Mesenchymal stem cell (in vitro differentiated cells and primary cell): ENCODE results near the gene C1QB.

Source experiments
- DNase-seq: peaks from one replicate; pipeline ENCODE4 v3.0.0-alpha.2; 2013
- H2AFZ ChIP-seq: one replicate; pipeline ENCODE4 v1.6.1; 2013; ENCODE audit warnings: low read depth, mild to moderate bottlenecking, control low read depth, inconsistent platforms, low read length, moderate library complexity
- H2AK5ac ChIP-seq: 2 replicates; pipeline ENCODE4 v1.6.1; 2013; ENCODE audit warnings: low read length, moderate library complexity, mild to moderate bottlenecking, inconsistent platforms; ENCODE audit not compliant: severe bottlenecking
- H2BK120ac ChIP-seq: one replicate; pipeline ENCODE4 v1.6.1; 2013; ENCODE audit warnings: low read depth, mild to moderate bottlenecking, inconsistent platforms, low read length, moderate library complexity
- H2BK12ac ChIP-seq, 2 experiments: one replicate each; pipeline ENCODE4 v1.6.1; 2013; ENCODE audit warnings: inconsistent platforms in 2 of 2, low read length in 2 of 2, mild to moderate bottlenecking in 2 of 2, moderate library complexity in 2 of 2, control low read depth in 1 of 2
- H2BK15ac ChIP-seq: one replicate; pipeline ENCODE4 v1.6.1; 2013; ENCODE audit warnings: mild to moderate bottlenecking, low read depth, inconsistent platforms; ENCODE audit not compliant: poor library complexity, severe bottlenecking
- H2BK5ac ChIP-seq: 2 replicates; pipeline ENCODE4 v1.6.1; 2013; ENCODE audit warnings: low read depth, mild to moderate bottlenecking, low read length, control low read depth, inconsistent platforms; ENCODE audit not compliant: poor library complexity, severe bottlenecking
- H3K14ac ChIP-seq, 2 experiments: one replicate each; pipeline ENCODE4 v1.6.1; 2013; ENCODE audit warnings: inconsistent platforms in 2 of 2, low read length in 2 of 2, control low read depth in 1 of 2, mild to moderate bottlenecking in 1 of 2, moderate library complexity in 1 of 2
- H3K18ac ChIP-seq, 2 experiments: one replicate each; pipeline ENCODE4 v1.6.1; 2013; ENCODE audit warnings: inconsistent platforms in 2 of 2, low read length in 2 of 2, control low read depth in 1 of 2, low read depth in 1 of 2, mild to moderate bottlenecking in 1 of 2
- H3K23ac ChIP-seq, 2 experiments: one replicate each; pipeline ENCODE4 v1.6.1; 2013; ENCODE audit warnings: inconsistent platforms in 2 of 2, low read length in 2 of 2, mild to moderate bottlenecking in 2 of 2, moderate library complexity in 2 of 2, control low read depth in 1 of 2
- H3K27ac ChIP-seq: 2 replicates; pipeline ENCODE4 v1.5.1; 2013; ENCODE audit warnings: mild to moderate bottlenecking, moderate library complexity, low read length, control low read depth, inconsistent platforms; ENCODE audit not compliant: poor library complexity, severe bottlenecking
- H3K27me3 ChIP-seq, 2 experiments: 2 replicates each; pipeline versions ENCODE4 v1.6.1 to v1.7.0; 2013; ENCODE audit warnings: low read length in 2 of 2, mild to moderate bottlenecking in 2 of 2, moderate library complexity in 2 of 2, control low read depth in 1 of 2, inconsistent platforms in 1 of 2; ENCODE audit not compliant: control insufficient read depth in 1 of 2, insufficient read depth in 1 of 2
- H3K36me3 ChIP-seq, 2 experiments: 2 replicates each; pipeline versions ENCODE4 v1.6.1 to v1.7.0; 2013; ENCODE audit warnings: low read length in 2 of 2, control low read depth in 1 of 2, inconsistent platforms in 1 of 2, low read depth in 1 of 2, mild to moderate bottlenecking in 1 of 2; ENCODE audit not compliant: insufficient read depth in 2 of 2, control insufficient read depth in 1 of 2
- H3K4ac ChIP-seq, 2 experiments: one replicate each; pipeline ENCODE4 v1.6.1; 2013; ENCODE audit warnings: inconsistent platforms in 2 of 2, low read length in 2 of 2, mild to moderate bottlenecking in 2 of 2, moderate library complexity in 2 of 2, control low read depth in 1 of 2, low read depth in 1 of 2
- H3K4me1 ChIP-seq: 2 replicates; pipeline ENCODE4 v1.6.1; 2013; ENCODE audit warnings: low read depth, low read length, control low read depth; ENCODE audit not compliant: control insufficient read depth, insufficient read depth
- H3K4me2 ChIP-seq: 2 replicates; pipeline ENCODE4 v1.6.1; 2013; ENCODE audit warnings: low read length, mild to moderate bottlenecking, inconsistent platforms; ENCODE audit not compliant: poor library complexity, severe bottlenecking
- H3K4me3 ChIP-seq, 2 experiments: 2 replicates each; pipeline versions ENCODE4 v1.5.1 to v1.7.0; 2013; ENCODE audit warnings: low read length in 2 of 2, mild to moderate bottlenecking in 2 of 2, control low read depth in 1 of 2, low read depth in 1 of 2; ENCODE audit not compliant: insufficient read depth in 1 of 2
- H3K79me1 ChIP-seq: replicated peaks from 2 replicates; pipeline ENCODE4 v1.6.1; 2013; ENCODE audit warnings: mild to moderate bottlenecking, control low read depth, low read length, inconsistent platforms; ENCODE audit not compliant: poor library complexity, severe bottlenecking
- H3K9ac ChIP-seq: 2 replicates; pipeline ENCODE4 v1.7.0; 2013; ENCODE audit warnings: mild to moderate bottlenecking, low read length, moderate library complexity
- H3K9me3 ChIP-seq: 2 replicates; pipeline ENCODE4 v1.7.0; 2013; ENCODE audit warnings: mild to moderate bottlenecking, low read length; ENCODE audit not compliant: control insufficient read depth
- H4K8ac ChIP-seq: one replicate; pipeline ENCODE4 v1.6.1; 2013; ENCODE audit warnings: inconsistent platforms, mild to moderate bottlenecking, low read length, moderate library complexity
- H4K91ac ChIP-seq: one replicate; pipeline ENCODE4 v1.6.1; 2013; ENCODE audit warnings: mild to moderate bottlenecking, low read length, inconsistent platforms
- WGBS: methylation state at CpG from one replicate; pipeline ENCODE4 v1.1.7; 2013; ENCODE audit warnings: mixed read lengths; 5-methylcytosine and 5-hydroxymethylcytosine counted together

The C1QB gene

DNA sequence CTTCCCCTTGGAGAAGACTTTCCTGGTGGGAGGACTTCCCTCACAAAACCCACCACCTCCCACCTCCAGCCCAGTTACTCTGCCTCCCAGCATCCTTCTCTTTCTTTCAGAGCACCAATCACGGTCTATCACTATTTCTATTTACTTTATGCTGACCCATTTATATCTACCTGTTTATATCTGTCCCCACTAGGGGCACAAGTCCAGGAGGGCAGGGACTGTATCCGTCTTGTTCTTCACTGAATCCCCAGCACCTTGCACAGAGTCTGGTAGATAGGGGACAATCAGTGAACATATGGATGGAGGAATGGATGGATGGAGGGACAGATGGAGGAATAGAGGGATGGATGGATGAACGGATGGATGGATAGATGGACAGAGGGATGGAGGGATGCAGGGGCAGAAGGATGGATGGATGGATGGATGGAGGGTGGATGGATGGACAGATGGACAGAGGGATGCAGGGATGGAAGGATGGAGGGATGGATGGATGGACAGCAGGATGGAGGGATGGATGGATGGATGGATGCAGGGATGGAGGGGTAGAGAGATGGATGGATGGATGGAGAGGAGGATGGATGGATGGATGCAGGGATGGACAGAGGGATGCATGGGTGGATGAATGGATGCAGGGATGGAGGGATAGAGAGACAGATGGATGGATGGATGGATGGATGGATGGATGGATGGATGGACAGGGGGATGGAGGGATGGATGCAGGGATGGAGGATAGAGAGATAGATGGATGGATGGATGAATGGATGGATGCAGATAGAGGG, 5.5 kb downstream of the C1QB start:
- no peak overlapping the region for H3K9ac ChIP-seq
- H3K79me1 ChIP-seq = no peaks in the 10 kb centered on the region
- no peak overlapping the region for H3K4ac ChIP-seq
- H3K18ac ChIP-seq = no peak overlapping the region
- H2BK5ac ChIP-seq = no peak overlapping the region
- no peak for DNase-seq
- no peak overlapping the region for H3K23ac ChIP-seq
- H3K14ac ChIP-seq = no peak overlapping the region
- peaks cover 80 to 94% of the 10 kb centered on the region in 2 experiments for H3K27me3 ChIP-seq
- no peak overlapping the region for H2AFZ ChIP-seq
- no peak overlapping the region for H4K8ac ChIP-seq
- H3K9me3 ChIP-seq = no peaks in the 10 kb centered on the region
- H3K4me1 ChIP-seq = no peaks in the 10 kb centered on the region
- no peak overlapping the region for H2AK5ac ChIP-seq
- no peaks in the 10 kb centered on the region for H3K36me3 ChIP-seq
- no peak overlapping the region for H2BK15ac ChIP-seq
- H2BK12ac ChIP-seq = no peak overlapping the region
- H3K4me2 ChIP-seq = no peak overlapping the region
- no peak overlapping the region for H2BK120ac ChIP-seq
- no peak overlapping the region for H3K4me3 ChIP-seq
- whole genome bisulfite sequencing = 79% methylated on average over 3 of the region's 3 CpGs
- no peak overlapping the region for H4K91ac ChIP-seq
- no peak overlapping the region for H3K27ac ChIP-seq

DNA sequence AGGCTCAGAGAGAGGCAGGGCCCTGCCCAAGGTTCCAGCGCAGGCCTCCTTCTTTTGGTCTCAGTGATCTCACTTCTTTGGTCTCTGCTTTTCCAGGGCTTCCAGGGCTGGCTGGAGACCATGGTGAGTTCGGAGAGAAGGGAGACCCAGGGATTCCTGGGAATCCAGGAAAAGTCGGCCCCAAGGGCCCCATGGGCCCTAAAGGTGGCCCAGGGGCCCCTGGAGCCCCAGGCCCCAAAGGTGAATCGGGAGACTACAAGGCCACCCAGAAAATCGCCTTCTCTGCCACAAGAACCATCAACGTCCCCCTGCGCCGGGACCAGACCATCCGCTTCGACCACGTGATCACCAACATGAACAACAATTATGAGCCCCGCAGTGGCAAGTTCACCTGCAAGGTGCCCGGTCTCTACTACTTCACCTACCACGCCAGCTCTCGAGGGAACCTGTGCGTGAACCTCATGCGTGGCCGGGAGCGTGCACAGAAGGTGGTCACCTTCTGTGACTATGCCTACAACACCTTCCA, 7.7 kb downstream of the C1QB start:
- Histone ChIP-seq H4K91ac (no peak overlapping the region), H2BK12ac (no peak overlapping the region), H3K27ac (no peak overlapping the region), H3K9ac (no peak overlapping the region), H3K4me1 (no peaks in the 10 kb centered on the region), H3K14ac (peak overlapping the region in 1 of 2 experiments; percentile 29), H2AFZ (no peak overlapping the region), H2BK120ac (no peak overlapping the region), H3K4me2 (no peak overlapping the region), H4K8ac (no peak overlapping the region), H3K79me1 (no peaks in the 10 kb centered on the region), H2AK5ac (no peak overlapping the region), H3K4me3 (no peak overlapping the region), H2BK15ac (no peak overlapping the region), H3K27me3 (peaks cover 58 to 93% of the 10 kb centered on the region in 2 experiments), H3K23ac (no peak overlapping the region), H2BK5ac (no peak overlapping the region), H3K9me3 (no peaks in the 10 kb centered on the region), H3K18ac (no peak overlapping the region), H3K36me3 (no peaks in the 10 kb centered on the region), H3K4ac (no peak overlapping the region)
- no peak for DNase-seq
- WGBS = 87% methylated on average over 19 of the region's 19 CpGs

GRCh38 chr1:22661880-22662279, 8.8 kb downstream of the C1QB start:
- Histone ChIP-seq H3K14ac (no peak overlapping the region), H3K4ac (no peak overlapping the region), H3K4me2 (no peak overlapping the region), H2BK5ac (no peak overlapping the region), H2BK15ac (no peak overlapping the region), H3K27ac (no peak overlapping the region), H4K8ac (no peak overlapping the region), H2BK120ac (no peak overlapping the region), H3K36me3 (no peaks in the 10 kb centered on the region), H4K91ac (no peak overlapping the region), H3K4me3 (no peak overlapping the region), H2BK12ac (no peak overlapping the region), H3K18ac (no peak overlapping the region), H3K23ac (no peak overlapping the region), H2AK5ac (no peak overlapping the region), H3K27me3 (peaks cover 49 to 93% of the 10 kb centered on the region in 2 experiments), H3K4me1 (no peaks in the 10 kb centered on the region), H3K9me3 (no peaks in the 10 kb centered on the region), H2AFZ (no peak overlapping the region), H3K79me1 (no peaks in the 10 kb centered on the region), H3K9ac (no peak overlapping the region)
- no peak for DNase-seq
- 74% methylated on average over 2 of the region's 2 CpGs for WGBS

- Histone ChIP-seq H4K8ac (no peak overlapping the region), H3K36me3 (no peaks in the 10 kb centered on the region), H3K4ac (no peak overlapping the region), H3K27ac (no peak overlapping the region), H2BK15ac (no peak overlapping the region), H2BK12ac (no peak overlapping the region), H3K79me1 (no peaks in the 10 kb centered on the region), H3K27me3 (peaks cover 51 to 93% of the 10 kb centered on the region in 2 experiments), H3K18ac (no peak overlapping the region), H2AK5ac (no peak overlapping the region), H3K4me1 (no peaks in the 10 kb centered on the region), H3K4me2 (no peak overlapping the region), H2BK5ac (no peak overlapping the region), H3K4me3 (no peak overlapping the region), H3K9ac (no peak overlapping the region), H2AFZ (no peak overlapping the region), H2BK120ac (no peak overlapping the region), H3K23ac (no peak overlapping the region), H3K9me3 (no peaks in the 10 kb centered on the region), H3K14ac (no peak overlapping the region), H4K91ac (no peak overlapping the region)
- 84% methylated on average over 5 of the region's 5 CpGs for WGBS
- no peak for DNase-seq
These were observed 9.3 kb downstream of the C1QB start for GRCh38 chr1:22662318-22662717.
